CMK (cell line): ENCODE data around the gene OPALIN.

Experiments used
- DNase-seq: peaks from one replicate; pipeline ENCODE4 v3.0.0-alpha.2; 2010; ENCODE audit warnings: low read depth

Gene OPALIN, protein sequence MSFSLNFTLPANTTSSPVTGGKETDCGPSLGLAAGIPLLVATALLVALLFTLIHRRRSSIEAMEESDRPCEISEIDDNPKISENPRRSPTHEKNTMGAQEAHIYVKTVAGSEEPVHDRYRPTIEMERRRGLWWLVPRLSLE

GRCh38 chr10:96358851-96359540 lies at the start of gene OPALIN:
OPALIN (minus strand) TSS chr10:96359002; CDS start chr10:96358896, 106 bp downstream.
- DNase-seq = no peak

DNA sequence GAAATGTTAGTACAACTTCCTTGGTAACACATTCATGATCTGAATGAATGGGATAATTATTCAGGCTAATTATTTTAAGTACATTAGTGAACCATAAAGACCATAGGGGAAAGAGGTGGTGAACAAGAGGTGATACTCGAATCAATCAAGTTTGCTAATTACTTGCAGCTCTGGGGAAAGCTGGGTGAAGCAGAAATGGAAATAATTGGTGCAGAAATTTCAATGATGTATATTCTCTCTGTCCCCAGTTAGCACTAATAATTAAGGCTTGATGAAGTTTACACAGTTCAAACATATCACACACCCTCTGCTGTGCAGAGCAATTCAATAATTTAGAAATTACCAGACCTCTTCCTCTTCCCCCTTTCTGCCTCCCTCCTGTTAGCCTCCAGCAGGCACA lies 49.4 kb upstream of the OPALIN start:
- DNase-seq = no peak

DNA sequence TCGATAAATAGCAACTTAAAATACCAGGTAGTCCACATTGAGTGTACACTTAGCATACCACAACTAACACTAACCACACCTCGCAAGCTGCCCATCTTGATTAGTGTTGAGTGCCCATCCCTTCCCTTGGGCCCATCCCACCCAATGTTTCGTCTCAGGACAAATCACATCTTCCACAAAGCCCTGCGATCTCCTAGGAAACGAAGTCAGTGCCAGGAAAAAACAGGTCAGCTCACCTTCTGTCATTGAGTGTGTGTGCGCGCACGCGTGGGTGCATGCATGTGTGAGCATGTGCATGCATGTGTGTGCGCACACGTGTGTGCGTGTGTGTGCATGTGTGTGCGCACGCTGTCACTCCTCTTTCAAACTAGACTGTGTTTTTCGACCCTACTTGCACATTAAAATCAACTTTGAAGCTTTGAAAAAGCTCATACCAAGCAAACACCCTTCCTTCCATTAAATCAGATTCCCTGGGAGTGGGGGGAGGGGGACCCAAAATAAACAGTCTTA lies 48.8 kb upstream of the OPALIN start:
- DNase-seq = no peak

DNA sequence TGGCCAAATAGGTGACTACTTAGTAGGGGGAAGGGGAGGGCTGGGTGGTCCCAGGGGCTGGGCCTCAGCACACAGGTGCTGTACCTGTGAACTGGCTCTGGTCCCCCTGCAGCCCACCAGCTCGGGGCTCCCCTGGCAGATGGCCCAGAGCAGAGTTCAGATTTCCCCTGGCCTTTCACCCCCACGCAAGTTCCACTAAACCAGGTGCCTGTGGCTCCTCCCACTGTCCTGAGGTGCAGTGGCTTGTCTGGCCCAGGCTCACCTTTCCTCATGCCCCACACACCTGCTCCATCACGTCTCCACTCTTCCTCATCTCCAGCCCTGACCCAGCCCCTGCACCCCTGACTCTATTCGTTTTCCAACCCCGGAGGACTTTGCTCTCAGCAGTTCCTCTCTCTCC lies 47.3 kb upstream of the OPALIN start:
- DNase-seq = no peak

GRCh38 chr10:96402417-96403305 lies 43.9 kb upstream of the OPALIN start:
- DNase-seq = no peak

DNA sequence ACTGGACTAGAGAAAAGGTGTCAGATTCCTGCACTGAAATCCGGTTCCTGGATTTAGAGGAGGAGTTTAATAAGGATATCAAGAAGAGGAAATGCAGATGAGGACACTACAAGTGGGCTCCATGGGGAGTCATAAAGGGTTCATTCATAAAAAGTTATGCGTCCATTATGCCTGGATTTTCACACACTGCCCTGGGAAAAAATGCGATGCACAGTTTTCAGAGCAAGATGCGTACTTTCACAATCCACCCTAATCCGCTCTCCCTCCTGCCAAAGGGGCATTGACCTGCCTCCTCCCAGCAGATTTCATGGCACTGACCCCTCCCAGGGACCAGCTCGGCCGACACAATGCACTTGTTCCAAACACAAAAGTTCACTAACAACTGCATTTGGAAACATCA lies 42.2 kb upstream of the OPALIN start:
- no peak for DNase-seq

DNA sequence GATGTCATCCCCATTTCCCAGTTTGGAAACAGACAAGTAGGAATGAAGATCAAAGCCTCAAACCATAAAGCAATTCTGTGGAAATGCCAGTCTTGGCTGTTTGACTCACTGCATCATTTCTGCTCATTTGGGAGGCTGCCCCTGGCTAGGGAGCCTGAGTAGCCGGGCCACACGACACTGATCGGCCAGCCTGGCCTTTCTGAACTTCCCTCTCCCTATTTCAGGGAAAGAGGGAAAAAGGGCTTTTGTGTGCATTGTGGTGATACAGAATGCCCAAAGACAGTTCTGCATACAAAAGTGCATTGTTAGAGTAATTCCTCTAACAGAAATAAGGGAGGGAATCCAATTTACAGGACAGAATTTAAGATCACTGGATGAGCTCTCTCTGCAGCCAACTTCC lies 41.7 kb upstream of the OPALIN start:
- DNase-seq = no peak

GRCh38 chr10:96397902-96398301 lies 39.1 kb upstream of the OPALIN start:
- DNase-seq = no peak

GRCh38 chr10:96395931-96396877 lies 37.4 kb upstream of the OPALIN start:
- DNase-seq = peak; percentile 37

DNA sequence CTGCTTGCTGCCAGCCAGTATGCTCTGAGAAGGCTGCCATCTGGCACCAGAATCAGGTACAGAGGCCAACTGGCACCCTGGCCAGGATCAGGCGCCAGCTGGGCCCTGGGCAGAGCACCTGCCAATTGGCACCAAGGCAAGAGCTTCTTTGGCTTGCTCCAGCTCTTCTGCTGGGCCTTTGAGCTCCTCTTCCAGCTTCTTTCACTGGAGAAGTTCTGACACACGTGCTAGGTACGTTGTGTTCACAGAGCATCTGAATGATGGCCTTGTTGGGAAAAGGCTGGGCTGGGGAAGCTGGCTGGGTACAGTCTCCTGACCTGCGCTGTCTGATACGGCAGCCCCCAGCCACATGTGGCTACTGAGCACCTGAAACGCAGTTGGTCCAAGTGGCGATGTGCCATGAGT lies 31.7 kb upstream of the OPALIN start:
- no peak for DNase-seq

DNA sequence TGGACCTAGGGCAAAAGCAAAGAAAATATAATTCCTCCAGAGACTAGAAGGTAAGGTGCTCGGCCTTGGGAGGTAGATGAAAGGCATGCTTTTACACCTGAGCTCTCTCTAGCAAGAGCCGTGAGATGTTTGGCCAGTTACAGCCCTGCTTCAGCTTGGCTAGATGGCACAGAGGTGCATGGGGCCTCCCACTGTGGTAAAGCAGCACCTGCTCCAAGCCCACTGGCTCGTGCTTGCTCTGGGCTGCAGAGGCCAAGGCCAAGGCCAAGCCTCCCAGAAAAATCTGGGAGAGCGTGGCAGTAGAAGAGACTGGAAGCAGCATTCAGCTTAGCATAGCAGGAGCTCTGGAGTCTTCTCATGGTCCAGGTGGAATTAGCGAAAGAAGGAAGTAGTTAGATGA lies 31.0 kb upstream of the OPALIN start:
- no peak for DNase-seq

GRCh38 chr10:96387601-96388000 lies 28.8 kb upstream of the OPALIN start:
- DNase-seq = no peak

DNA sequence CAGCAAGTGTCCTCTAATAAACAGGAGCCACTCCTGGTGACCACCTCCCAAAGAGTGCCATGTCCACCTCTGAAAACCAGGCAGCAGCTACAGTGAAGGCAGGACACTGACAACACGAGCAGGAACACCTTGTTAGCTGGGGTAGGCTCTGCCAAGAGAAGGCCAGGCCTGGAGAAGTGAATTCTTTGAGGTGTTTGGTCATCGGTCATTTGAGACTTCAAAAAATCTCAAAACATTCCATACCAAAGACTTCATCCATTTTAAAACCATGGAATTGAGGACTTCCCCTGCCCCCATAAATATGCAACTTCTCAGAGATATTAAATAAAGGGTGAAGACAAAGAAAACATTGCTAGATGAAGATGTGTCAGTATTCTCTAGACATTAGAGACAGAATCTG lies 28.4 kb upstream of the OPALIN start:
- no peak for DNase-seq

DNA sequence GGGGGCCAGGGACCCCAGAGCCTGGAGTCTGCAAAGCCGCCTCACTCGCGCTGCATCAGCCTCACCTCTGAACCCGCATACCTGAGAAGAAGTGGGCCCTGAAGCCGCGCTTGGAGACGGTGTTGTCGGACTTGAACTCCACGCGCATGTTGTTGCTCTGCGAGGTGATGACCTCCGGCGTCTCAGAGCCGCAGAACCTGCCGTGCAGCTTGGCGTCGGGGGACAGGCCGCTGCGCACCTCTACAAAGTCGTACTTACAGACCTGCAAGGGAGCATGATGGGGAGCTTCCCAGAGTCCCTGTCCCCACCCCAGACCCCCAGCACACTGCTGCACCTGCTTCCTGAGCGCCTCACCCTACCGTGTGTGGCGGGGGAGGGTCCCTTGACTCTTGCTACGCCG lies 25.7 kb upstream of the OPALIN start:
- no peak for DNase-seq

DNA sequence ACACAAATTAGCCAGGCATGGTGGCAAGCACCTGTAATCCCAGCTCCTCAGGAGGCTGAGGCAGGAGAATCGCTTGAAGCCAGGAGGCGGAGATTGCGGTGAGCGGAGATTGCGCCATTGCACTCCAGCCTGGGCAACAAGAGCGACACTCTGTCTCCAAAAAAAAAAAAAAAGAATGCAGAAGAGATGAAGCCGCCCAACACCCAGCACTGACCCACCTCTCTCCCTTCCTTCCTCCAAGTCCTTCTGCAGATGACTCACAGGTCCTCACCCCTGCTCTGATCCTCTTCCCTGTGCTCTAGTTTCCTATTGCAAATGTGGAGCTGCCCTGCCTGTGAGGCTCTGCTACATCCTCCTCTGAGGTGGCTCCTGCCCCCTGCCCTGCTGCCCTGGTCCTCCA lies 22.0 kb upstream of the OPALIN start:
- DNase-seq = no peak

DNA sequence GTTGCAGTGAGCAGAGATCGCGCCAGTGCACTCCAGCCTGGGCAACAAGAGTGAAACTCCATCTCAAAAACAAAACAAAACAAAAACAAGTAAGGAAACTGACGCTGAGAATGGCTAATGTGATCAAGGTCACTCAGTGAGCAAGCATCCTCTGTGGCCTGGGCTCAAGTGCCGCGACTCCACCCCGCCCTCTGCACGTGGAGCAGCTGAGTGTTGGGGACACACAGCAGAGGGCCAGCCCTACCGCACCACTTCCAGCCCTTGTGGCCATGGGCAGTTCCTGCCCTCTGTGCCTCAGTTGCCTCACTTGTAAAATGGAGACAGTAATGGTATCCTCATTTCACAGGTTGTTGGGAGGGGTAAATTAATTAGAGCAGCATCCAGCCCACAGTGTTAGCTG lies 21.0 kb upstream of the OPALIN start:
- no peak for DNase-seq

DNA sequence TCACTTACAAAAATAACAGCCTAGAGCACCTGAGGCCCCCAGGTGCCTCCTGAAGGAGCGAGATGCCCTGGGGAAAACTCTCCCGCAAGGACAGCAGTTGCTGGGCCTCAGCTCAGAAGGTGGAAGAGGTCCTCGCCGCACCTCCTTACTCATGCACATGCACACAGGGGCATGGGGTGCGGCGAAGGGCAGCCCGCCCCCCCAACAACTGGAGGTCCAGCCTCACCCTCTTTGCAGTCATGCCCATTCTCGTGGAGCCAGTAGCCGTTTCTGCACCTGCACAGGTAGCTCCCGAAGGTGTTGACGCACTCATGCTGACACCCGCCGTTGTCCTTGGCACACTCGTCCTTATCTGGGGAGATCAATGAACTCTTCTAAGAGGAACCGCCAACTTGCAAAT lies 19.9 kb upstream of the OPALIN start:
- no peak for DNase-seq

DNA sequence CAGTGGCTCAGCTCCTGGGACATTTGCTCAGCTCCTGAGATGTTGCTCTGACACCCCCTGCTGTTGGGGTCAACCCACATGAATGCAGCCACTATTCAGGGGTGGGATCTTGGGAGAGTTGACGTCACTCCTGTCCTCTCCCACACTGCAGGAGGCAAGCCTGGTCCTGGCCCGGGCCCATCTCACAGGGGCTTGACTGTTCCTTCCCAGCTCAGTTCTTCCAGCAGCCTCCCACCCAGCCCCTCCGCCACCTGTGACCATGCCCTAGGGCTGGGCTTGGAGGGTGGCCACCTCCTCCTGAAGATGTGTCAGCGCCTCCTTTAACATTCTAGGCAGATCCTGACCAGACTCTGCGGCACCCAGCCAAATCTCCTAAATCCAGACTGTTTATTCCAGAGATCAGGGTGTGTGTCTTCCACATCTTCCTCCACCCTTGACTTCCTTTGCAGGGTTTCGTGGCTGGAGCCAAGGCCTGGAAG lies 19.1 kb upstream of the OPALIN start:
- no peak for DNase-seq

GRCh38 chr10:96376483-96376882 lies 17.7 kb upstream of the OPALIN start:
- DNase-seq = no peak

- DNase-seq = peak; percentile 77
Measured at GRCh38 chr10:96374985-96375830, 16.4 kb upstream of the OPALIN start.

DNA sequence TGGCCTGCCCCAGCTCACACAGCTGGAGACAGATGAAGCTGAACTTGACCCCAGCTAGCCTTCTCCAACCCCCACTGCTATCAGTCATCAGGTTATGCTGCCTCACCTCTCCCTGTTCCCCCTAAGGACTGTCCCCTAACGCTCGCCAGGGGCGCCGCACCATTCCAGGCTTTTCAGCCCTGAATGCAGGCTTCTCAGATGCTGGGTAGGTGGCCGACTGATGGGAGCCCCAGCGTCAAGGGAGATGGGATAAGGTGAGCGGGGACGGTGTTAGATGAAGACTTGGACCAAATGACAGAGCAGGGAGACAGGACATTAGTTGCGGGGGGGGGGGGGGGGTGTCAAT lies 15.8 kb upstream of the OPALIN start:
- DNase-seq = no peak
